HTR-8/SVneo (cell line): ENCODE measurements around the gene SMARCA2.
"Not testable (repeated sequence)": the region's sequence is repeated elsewhere in the genome, so short reads cannot be mapped to it uniquely, and the experiment has no call there.

ENCODE experiments used
- DNase-seq: peaks from one replicate; pipeline ENCODE4 v3.0.0; 2011; ENCODE audit warnings: low spot score, mixed read lengths; ENCODE audit not compliant: insufficient read length
- FAIRE-seq: peaks from 2 replicates; lab custom pipeline; 2011; peaks lifted over from hg19 to GRCh38; lab: Jason Lieb, UNC

The SMARCA2 gene

DNA sequence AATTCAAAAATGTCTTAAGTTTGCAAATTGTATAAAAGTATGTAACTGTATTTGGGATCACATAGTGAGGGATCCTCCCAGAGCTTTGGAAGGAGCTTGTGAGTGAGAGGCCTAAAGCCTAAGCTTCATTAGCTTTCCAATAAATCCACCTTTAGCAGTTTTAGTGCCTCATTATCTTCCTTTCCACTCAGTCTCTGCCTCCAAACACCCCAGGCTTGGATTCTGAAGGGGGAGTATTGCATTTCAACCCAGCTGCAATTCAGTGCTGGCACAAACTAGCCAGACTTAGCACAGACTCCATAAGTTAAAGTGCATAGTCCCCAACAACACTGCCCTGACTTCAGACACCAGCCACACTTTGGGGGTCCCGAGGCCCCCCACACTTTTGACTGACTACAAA, 113.5 kb downstream of the SMARCA2 start:
- DNase-seq (no peak), FAIRE-seq (no peak)

DNA sequence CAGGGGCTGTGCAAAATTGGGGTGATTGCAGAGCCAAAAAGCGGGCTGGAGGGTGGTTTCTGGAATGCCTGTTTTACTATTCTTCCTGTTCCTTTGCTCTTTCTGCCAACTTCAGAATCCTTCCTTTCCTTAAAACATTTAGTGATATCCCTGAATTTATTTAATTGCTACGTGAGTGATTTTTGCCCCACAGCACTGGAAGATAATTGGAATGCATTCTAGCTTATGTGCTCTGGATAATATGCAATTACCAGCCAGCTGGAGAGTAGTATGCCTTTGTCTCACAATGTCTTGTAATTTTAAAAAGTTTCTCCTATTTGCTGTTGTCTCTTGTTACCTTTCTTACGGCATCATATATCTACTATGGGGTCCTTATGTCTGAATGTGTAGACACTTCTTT, 115.8 kb downstream of the SMARCA2 start:
- no peak for FAIRE-seq
- no peak for DNase-seq

DNA sequence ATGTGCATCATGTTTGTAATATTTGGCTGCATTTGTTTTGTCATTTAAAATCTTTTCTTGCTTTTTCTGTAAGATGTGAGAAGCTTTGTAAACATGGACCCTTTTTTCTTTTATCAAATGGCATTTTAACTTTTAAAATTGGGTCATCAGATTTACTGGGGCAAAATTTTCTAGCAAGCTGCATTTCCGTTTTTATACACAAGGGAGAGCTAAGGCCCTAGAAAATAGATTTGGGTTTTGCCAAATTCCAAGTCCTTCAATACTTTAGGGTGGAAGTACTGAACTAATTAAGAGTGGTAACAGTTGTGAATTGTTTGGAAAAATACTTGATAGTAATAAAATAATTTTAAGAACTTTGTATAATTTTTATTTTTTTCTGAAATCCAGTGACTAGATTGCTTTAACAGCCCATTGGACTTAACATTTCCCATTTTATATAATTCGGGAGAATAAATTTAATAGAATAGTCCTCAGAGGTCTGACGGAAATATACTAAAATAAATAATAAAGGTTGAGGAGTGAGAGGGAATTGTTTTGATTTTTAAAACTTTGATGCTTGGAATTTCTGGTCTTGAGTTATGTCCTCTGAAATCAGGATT, 117.4 kb downstream of the SMARCA2 start:
- DNase-seq (peak; percentile 25), FAIRE-seq (no peak)

DNA sequence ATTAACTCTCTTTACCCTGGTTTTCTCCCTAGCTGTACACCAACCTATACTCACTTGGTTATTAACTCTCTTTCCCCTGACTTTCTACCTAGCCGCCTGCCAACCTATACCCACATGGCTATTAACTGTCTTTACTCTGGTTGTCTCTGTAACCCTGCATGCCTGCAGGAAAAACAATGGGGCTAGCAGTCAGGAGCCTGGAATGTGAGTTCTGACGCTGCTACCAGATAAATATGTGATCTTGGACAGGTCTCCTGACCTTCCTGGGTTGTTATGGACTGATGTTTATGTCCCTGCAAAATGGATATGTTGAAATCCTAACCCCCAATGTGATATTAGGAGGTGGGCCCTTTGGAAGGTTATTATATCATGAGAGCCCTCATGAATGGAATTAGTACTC, 119.2 kb downstream of the SMARCA2 start:
- DNase-seq: no peak
- no peak for FAIRE-seq

DNA sequence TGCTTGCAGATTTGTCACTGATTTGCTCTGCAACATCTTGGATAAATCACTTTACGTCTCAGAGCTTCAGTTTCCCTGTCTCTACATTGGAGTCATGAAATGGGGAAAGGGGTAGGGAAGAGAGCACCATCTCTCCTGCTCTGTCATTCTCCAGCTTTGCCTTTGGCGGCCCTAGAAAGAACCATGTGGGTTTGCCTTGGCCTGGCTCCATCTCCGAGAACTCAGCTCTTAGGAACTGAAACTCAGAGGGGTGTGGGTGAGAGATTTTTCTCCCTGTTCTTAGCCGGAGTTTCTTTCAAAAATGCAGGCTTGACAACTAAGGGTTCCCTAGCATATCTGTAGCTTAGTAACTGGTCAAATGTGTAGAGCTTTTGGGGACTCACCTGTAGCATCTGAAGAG, 123.5 kb downstream of the SMARCA2 start:
- no peak for FAIRE-seq
- DNase-seq: no peak

DNA sequence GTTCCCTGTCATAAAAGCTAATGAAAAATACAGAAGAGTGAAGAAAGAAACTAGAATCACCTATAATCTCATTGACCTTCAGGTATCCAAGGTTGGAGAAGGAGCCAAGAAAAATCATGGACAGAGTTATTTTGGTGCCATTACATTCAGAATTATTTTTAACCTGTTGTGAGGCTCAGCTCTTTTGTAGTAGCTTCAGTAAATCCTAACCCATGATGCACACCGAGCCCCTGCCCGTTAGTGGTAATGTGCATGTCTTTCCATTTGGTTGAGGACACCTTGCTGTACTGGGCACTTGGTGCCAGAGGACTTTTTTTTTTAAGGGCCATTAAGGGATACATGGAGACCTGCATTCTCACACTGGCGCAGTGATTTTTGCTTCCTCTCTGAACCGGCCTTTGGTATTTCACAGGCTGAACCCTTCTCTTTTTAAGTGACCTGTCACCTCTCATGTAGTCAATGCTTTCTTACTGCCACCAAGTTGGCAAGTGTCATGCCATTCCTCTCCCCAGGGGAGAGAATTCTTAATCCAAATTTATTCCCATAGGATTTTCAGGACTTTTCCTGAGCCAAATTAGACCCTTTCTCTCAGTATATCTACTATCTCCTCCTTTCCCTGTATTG, 125.6 kb downstream of the SMARCA2 start:
- DNase-seq (no peak), FAIRE-seq (no peak)

DNA sequence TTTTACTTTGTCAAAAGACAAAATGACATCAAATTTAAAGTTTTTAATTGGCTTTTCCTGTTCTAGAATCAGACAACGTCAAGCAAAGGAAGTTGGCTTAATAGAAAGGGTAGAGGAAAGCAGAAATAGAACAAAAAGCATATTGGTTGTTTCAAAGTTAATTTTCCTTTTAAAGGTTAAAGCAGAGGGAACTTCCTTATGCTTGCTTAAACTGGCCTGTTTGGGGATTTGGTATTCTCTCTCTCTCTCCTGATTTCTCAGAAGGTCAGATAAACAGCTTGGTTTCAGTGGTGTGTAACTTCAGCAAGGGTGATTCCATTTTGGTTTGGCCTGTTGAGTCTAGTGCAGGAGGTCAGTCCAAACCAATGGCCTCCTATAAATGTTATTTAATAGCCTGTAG, 127.1 kb downstream of the SMARCA2 start:
- DNase-seq (no peak), FAIRE-seq (no peak)

DNA sequence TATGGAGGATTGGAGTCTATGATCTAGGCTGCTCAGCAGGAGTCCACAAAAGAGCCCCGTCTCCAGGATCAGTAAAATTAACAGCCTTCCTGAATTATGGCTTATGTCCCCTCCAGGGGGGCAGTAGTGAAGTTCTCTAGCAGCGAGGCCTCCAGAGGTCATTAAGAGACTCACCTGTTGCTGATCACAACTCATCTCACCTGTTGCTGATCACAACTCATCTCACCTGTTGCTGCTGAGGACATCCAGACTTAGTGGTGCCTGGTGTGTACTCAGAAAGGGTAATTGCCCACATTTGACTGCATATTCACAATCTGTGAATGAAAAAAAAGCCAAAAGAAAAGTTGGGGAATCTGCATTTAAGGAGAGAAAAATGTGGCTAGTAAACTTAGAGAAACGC, 129.5 kb downstream of the SMARCA2 start:
- DNase-seq: no peak
- no peak for FAIRE-seq

DNA sequence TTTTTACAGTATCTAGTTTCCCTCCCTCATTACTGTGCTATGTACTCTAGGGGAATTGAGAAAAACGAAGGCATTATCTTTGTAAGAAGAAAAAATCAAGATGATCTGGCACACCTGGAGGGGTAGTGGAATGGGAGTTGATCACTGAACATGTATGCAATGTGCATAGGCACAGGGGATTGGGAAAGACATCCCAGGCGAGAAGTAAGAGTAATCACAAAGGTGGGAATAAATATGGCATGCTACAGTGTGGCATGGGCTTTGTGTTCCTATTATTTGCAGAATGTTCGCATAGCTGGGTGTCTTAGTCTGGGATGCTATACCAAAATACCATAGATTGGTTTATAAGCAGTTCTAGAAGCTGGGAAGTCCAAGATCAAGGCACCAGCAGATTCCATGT, 130.6 kb downstream of the SMARCA2 start:
- no peak for FAIRE-seq

DNA sequence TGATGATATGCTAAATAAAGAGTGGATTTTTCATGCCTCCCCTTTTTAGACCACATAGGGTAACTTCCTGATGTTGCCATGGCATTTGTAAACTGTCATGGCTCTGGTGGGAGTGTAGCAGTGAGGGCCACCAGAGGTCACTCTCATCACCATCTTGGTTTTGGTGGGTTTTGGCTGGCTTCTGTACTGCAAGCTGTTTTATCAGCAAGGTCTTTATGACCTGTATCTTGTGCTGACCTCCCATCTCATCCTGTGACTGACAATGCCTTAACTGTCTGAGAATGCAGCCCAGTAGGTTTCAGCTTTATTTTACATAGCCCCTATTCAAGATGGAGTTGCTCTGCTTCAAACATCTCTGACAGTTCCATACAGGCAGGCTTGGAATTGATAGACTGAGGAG, 131.6 kb downstream of the SMARCA2 start:
- not testable (repeated sequence) for FAIRE-seq, DNase-seq

More for the DNA sequence above, 130.6 kb downstream of the SMARCA2 start:
- no peak for DNase-seq

DNA sequence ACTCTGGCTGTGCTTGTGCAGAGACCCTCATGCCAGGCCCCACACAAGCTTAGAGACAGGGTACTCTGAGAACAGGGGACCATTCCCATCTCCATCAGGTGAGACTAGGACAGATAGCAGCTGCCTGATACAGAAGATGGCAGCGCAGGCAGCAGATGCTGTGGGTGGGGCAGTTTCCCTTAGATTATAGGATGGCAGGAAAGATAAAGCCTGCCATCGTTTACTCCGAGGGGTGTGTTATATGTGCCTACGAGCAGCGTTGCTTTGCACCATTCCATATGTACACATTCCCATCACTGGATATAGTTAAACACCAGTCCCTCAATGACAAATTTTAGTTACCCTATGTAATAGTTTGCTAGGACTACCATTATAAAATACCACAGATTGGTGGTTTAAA, 135.2 kb downstream of the SMARCA2 start:
- FAIRE-seq (no peak), DNase-seq (no peak)

DNA sequence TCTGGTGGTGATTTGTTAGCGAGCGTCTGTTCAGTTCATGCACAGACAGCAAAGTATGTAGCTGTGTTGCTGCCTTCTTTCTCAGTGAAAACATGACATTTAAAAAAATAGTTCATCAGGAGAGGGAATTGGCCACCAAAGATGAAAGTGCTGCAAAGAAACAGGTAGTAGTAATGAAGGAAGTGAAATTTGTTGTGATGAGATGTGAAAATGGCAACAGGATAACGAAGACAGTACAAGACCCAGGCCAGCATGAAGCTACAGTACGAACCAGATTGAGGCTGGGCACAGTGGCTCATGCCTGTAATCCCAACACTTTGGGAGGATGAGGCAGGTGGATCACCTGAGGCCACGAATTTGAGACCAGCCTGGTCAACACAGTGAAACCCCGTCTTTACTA, 136.0 kb downstream of the SMARCA2 start:
- no peak for DNase-seq
- FAIRE-seq: no peak

DNA sequence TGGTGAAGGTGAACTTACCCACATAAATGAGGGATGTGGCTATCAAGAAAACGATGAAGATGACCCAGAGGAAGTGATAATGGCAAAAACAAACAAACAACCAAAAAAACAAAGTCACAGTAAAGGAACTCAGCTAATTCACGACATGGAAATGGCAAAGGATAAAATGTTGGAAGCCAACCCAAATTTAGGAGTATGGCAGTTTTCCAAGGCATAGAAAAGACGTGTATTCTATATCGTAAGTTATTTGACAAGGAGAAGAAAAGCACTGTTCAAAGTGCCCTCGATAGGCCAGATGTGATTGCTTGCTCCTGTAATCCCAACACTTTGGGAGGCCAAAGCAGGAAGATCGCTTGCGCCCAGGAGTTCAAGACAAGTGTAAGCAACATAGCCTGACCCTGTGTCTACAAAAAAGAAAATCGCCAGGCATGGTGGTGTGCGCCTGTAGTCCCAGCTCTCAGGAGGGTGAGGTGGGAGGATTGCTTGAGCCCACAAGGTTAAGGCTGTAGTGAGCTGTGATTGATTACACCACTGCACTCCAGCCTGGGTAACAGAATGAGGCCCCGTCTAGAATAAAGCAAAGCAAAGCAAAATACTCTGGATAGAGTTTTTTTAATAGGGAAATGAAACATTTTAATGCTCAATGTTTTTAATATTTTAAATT, 138.0 kb downstream of the SMARCA2 start:
- FAIRE-seq: no peak
- DNase-seq: no peak

DNA sequence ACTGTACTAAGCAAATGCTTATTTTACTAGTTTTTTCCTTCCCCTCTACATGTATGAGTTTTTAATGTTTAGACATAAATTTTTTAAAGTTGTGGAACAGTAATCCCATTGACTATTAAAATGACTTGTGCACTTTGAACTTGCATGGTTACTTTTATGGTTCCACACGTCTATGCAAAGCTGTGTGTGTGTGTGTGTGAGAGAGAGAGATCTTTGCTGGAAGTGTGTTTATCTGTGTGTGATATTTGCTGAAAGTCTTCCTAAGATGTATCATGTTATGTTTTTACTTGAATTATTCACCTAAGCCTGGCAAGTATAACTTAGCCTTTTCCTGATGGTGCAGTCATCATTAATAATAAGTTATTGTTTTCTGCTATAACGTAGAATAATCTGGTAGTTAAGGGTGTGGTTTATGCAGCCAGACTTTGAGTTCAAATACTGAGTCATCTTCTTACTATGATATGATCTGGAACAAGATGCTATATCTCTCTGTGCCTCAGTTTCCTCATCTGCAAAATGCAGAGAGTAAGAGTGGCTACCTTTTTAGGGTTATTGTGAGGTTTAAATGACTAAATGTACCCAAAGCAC, 138.6 kb downstream of the SMARCA2 start:
- FAIRE-seq (no peak), DNase-seq (no peak)

DNA sequence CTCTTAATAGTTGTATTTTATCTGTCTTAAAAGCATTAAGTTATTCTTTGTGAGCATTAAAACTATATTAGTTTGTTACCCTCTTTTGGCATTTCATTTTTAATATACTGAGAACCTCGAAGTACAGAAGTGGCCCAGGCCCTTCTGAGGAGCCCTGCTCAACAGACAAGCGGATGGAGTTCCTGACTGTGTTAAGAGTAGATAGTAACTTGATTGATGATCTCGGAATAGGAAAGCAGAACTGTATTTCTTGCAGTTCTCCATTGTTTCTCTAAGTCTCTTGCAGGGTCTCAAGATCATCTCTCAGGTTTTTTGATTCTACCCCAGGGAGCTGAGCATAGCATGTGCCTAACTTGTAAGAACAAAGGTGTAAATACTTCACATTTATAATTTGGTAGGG, 139.6 kb downstream of the SMARCA2 start:
- DNase-seq: no peak
- no peak for FAIRE-seq

DNA sequence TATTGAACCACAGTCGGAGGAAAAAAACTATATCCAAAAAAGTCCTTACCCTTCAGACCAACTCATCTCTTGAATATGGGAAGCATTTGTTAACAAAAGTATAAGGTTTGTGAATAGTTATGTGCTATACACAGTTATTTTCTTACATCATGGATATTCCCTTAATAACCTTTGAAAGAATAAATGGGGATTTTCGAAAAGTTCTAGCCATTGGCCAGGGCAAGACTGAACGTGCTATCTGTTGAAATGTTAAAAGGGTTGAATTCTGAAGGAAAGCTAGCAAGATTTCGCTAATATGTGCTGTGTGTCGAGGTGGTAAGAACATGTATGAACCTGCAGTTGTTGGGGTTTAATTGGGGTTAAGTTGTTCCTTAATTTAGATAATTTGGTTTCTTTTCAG, 140.8 kb downstream of the SMARCA2 start:
- DNase-seq (no peak), FAIRE-seq (no peak)

DNA sequence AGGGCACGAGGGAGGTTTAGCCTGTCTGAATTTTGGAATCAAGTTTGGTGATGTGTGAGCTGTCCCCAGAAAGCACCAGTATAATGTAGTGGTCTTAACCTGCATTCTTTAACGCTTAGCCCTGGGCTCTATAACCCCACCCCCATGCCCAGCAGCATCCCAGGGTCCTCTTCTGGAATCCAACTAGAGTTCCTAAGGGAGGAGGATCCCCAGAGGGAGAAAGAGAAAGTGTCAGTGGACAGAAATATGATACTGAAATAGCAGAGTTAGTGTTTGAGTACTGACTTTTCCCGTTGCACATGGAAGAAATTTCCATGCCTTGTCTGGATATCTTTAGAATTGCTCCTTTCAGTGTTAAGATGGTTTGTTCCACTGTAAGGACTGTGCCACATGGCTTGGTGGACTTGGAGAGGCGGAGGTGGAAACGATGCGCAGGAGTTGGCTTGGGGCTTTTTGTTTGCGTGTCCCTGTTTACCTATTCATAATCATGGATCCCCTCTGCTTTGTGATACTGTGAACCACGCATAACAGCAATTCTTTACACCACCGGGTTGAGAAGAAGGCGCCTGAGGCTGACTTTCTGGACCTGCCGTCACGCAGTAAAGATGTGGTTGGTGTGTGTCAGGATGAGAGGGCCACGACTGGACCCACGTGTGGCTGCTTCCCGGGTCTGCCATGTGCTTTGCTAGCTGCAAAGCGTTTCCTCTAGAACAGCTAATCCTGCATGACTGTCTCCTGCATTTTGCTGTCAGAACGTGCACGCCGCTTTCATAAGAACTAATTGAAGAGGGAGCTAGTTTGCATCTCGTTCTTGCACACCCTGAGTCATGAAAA, 142.3 kb downstream of the SMARCA2 start:
- peak; percentile 41 for DNase-seq
- FAIRE-seq: no peak

DNA sequence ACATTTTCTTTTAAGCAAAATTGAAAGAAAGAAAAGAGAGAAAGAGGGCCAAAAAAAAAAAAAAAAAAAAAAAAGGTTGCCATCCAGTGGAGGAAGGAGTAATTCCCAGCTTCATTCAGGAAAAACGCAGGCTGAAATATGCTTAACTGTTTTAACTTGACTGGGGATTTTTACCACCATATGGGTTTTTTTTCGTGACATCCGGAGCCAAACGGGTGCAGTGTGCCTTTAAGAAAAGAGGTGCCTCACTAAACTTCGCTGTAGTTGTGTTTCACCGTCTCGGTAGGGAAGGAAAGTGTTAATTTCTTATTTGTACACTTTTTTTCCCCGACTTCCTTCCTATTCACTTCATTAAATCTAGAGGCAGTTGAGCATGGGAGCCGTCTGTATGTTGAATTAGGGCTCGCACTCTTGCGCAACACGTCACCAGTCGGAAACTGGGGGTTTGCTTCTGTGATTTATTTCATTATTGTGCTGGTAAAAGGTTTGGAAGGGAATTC, 143.0 kb downstream of the SMARCA2 start:
- peak; percentile 35 for DNase-seq
- no peak for FAIRE-seq

DNA sequence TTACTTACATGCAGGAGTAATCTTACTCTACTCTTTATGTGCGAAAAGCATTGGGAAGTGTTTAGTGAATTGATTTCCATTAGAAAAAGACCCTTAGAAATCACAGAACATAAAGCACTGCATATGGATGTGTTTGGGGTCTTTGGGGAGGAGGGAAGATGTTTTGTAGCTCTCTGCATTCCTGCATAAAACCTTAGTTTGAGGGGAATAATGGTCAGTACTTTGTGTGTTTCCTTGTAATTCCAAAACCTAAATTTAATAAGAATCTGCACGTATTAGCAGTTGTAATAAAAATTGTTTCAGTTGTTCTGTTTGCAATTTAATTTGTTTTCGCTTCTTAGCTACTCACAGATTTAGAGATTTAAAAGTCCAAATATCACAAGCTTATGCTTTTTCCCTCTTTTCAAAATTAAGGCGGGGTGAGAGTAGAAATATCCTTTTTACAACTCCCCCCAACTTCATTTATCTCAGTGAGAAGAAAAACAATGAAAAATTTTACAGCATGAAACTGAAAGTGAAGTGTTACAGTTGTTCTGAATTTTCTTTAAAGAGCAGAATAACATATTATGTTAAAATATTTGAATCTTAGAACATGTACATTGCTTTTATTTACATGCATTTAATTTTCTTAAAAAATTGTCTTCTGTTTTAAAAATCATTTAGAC, 143.8 kb downstream of the SMARCA2 start:
- DNase-seq: no peak
- no peak for FAIRE-seq
